PC-9 (cell line): ENCODE measurements around the gene HOXD10.

ENCODE experiments used
- EZH2 ChIP-seq: fragments of 200-600 bp; sonication (generic); IDR thresholded peaks from 2 replicates; pipeline ENCODE4 v1.8.0; 2017; ENCODE audit warnings: antibody characterized with exemption, low read depth
- TF ChIP-seq, protein P1 (sequence below): fragments of 200-600 bp; sonication (generic); conservative IDR thresholded peaks from 2 replicates; pipeline ENCODE4 v1.6.1; 2017; ENCODE audit warnings: mixed run types, antibody characterized with exemption, mild to moderate bottlenecking, moderate library complexity

DNA sequence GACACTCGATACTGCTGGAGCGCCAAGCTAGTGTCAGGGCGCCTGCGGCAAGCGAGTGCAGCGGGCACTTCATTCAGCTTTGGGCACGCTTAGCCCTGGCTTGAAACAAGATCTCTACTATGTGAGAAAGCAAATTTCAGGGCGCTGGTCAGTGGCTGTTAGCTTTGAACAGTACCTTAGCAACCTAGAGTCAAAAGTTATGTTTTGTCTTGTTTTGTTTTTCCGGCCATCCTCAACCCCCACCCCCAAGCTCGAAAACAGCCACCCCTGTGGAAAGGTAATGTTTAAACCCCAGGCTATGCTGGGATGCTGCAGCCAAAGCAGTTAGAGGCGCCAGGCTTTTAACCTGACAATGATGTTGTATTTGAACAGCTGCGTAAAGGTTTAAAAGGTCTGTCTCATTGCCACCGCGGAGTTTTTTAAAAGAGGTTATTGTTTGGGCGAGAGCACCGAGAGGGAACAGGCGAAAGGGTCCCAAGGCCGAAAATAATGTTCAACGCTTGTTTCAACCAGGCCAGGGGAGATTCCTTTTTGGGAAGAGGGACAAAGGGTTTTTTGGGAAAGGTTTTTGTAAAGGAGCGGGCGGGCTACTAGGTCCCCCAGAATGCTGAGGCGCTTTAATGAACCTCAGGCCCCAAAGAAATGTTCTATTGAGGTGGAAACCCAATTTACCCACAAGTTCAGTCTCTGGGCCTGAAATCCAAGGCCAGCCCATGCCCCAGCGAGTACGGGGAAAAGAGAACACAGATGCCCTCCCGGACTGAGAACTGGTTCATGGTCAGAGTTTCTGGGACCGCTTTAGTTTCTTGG is 2.3 kb upstream of the HOXD10 start:
- TF ChIP-seq, protein P1, sequence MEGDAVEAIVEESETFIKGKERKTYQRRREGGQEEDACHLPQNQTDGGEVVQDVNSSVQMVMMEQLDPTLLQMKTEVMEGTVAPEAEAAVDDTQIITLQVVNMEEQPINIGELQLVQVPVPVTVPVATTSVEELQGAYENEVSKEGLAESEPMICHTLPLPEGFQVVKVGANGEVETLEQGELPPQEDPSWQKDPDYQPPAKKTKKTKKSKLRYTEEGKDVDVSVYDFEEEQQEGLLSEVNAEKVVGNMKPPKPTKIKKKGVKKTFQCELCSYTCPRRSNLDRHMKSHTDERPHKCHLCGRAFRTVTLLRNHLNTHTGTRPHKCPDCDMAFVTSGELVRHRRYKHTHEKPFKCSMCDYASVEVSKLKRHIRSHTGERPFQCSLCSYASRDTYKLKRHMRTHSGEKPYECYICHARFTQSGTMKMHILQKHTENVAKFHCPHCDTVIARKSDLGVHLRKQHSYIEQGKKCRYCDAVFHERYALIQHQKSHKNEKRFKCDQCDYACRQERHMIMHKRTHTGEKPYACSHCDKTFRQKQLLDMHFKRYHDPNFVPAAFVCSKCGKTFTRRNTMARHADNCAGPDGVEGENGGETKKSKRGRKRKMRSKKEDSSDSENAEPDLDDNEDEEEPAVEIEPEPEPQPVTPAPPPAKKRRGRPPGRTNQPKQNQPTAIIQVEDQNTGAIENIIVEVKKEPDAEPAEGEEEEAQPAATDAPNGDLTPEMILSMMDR, result no peak
- no peak for TF ChIP-seq EZH2
